Measurements from ENCODE around the gene PDGFD. TPM values are rescaled to one million over a fixed set of nuclear protein-coding genes. Genes with fewer than 3 reads are reported as not detected.

PDGFD gene
- total RNA-seq, 1 experiment from 2014 or later: 1.7 TPM

DNA sequence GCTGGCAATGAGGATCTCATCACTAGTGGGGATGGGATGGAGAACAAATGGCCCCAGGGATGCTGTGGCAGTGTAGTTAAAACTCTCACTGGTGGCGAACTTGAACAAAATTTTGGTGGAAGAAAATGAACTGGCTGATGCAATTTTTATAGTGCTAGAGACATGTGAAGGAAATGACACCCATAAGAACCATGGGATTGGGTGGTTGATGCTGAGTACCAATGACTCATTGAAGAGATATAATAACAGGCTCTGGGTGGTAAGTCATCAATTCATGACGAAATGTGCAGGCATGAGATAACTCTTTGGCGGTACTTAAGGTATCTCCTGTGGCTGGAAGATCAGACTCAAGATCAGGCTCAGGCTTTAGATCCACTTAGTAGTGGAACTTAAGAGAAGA is 300.4 kb downstream of the PDGFD start:
- TF ChIP-seq, protein P1, sequence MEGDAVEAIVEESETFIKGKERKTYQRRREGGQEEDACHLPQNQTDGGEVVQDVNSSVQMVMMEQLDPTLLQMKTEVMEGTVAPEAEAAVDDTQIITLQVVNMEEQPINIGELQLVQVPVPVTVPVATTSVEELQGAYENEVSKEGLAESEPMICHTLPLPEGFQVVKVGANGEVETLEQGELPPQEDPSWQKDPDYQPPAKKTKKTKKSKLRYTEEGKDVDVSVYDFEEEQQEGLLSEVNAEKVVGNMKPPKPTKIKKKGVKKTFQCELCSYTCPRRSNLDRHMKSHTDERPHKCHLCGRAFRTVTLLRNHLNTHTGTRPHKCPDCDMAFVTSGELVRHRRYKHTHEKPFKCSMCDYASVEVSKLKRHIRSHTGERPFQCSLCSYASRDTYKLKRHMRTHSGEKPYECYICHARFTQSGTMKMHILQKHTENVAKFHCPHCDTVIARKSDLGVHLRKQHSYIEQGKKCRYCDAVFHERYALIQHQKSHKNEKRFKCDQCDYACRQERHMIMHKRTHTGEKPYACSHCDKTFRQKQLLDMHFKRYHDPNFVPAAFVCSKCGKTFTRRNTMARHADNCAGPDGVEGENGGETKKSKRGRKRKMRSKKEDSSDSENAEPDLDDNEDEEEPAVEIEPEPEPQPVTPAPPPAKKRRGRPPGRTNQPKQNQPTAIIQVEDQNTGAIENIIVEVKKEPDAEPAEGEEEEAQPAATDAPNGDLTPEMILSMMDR (conservative IDR thresholded peaks at IDR 0.05): no peak
- no peaks in the 10 kb centered on the region for H3K23me2 ChIP-seq (ENCODE audit: insufficient read length, low read depth, low read length, poor library complexity, severe bottlenecking)
- no peak for DNase-seq

More for the DNA sequence above, 300.4 kb downstream of the PDGFD start:
- no peaks in the 10 kb centered on the region for H3K9me3 ChIP-seq (ENCODE audit: control insufficient read depth, low read depth, low read length)
- no peak overlapping the region for H4K8ac ChIP-seq (replicated peaks; ENCODE audit: insufficient read length, low read depth, low read length)
- H4K5ac ChIP-seq (ENCODE audit: insufficient read length, low read depth, low read length): no peak overlapping the region
- peaks cover 3 to 4% of the 10 kb centered on the region in 2 experiments; a peak in 2 of 4 replicates for H3K4me1 Mint-ChIP-seq
- no peak overlapping the region for H3K27ac Mint-ChIP-seq
- H3K79me1 ChIP-seq (ENCODE audit: insufficient read depth, low read depth, low read length, poor library complexity, severe bottlenecking): no peaks in the 10 kb centered on the region
- no peak overlapping the region for H3K9ac ChIP-seq (ENCODE audit: extremely low read depth, insufficient read length, low read length)
- no peaks in the 10 kb centered on the region for H3K36me3 Mint-ChIP-seq (ENCODE audit: insufficient read depth in 1 of 3, low read depth in 3 of 3)
- H2BK12ac ChIP-seq (ENCODE audit: insufficient read length, low read depth, low read length): no peak overlapping the region
- no peak overlapping the region for H3K27ac ChIP-seq (ENCODE audit: insufficient read length, low read depth, low read length)
- H3K23ac ChIP-seq (ENCODE audit: insufficient read length, low read depth, low read length): no peak overlapping the region
- no peak overlapping the region for H2BK15ac ChIP-seq (ENCODE audit: low read depth, low read length)
- H3K4me2 ChIP-seq (ENCODE audit: insufficient read depth, insufficient read length, low read length): no peak overlapping the region
- no peaks in the 10 kb centered on the region for H4K20me1 ChIP-seq (ENCODE audit: control insufficient read depth, insufficient read depth, insufficient read length)
- no peak overlapping the region for H2AK5ac ChIP-seq (ENCODE audit: insufficient read length, low read length)
- H4K91ac ChIP-seq (ENCODE audit: insufficient read length, low read depth, low read length): no peak overlapping the region
- no peak overlapping the region for H3K14ac ChIP-seq (ENCODE audit: insufficient read depth, low read length)
- no peak overlapping the region for H3K18ac ChIP-seq (ENCODE audit: insufficient read length, low read depth, low read length)
- no peak overlapping the region for H2BK20ac ChIP-seq (ENCODE audit: low read depth, low read length, poor library complexity, severe bottlenecking)
- H3K9me3 Mint-ChIP-seq: no peaks in the 10 kb centered on the region
- no peak overlapping the region for H2BK120ac ChIP-seq (ENCODE audit: low read depth, low read length, poor library complexity, severe bottlenecking)
- H3K27me3 ChIP-seq (ENCODE audit: insufficient read depth, low read length): no peaks in the 10 kb centered on the region
- no peak overlapping the region for H3K56ac ChIP-seq (ENCODE audit: insufficient read length, low read depth, low read length)
- no peak overlapping the region for H2AFZ ChIP-seq (ENCODE audit: low read length)
- H3K4me1 ChIP-seq (ENCODE audit: insufficient read depth, low read length): peaks cover 1% of the 10 kb centered on the region; the same call in 1 of the 2 replicates
- H3K4ac ChIP-seq (ENCODE audit: low read depth, low read length): no peak overlapping the region
- no peak overlapping the region for H2BK5ac ChIP-seq (ENCODE audit: insufficient read length, low read length)
- no peaks in the 10 kb centered on the region for H3K79me2 ChIP-seq (ENCODE audit: insufficient read depth, low read length)
- WGBS (ENCODE audit: extremely low coverage, insufficient read length, low lambda C conversion rate): no CpG with 5 or more reads among the region's 3 CpGs
- no peaks in the 10 kb centered on the region for H3K27me3 Mint-ChIP-seq (ENCODE audit: low read depth)
- no peak overlapping the region for H3K4me3 Mint-ChIP-seq
- no peak overlapping the region for H3T11ph ChIP-seq (ENCODE audit: low read length)
